ENCODE results near the gene UBE3A. TPM values are rescaled to one million over a fixed set of nuclear protein-coding genes. Genes with fewer than 3 reads are reported as not detected.

UBE3A gene
- total and polyA plus RNA-seq, 10 of the 15 experiments (the other 5 are each of a cell fraction or from before 2014, with no cell fraction given) = 29.4 to 82.9 (median 58.7) TPM

GRCh38 chr15:25345943-25346342 is 92.9 kb downstream of the UBE3A start:
- Histone ChIP-seq H3K9me3 (replicated peaks; ENCODE audit: control insufficient read depth, insufficient read depth, low read length) (no peaks in the 10 kb centered on the region; the same call in 1 of the 3 replicates), H3K27me3 (replicated peaks in 1 of 2; ENCODE audit: control insufficient read depth in 2 of 2, insufficient read depth in 2 of 2, low read length in 1 of 2) (no peaks in the 10 kb centered on the region), H2AFZ (ENCODE audit: control insufficient read depth, low read depth, low read length) (no peak overlapping the region), H3K9ac (ENCODE audit: control insufficient read depth, insufficient read depth, low read length) (no peak overlapping the region), H3K4me3 (no peak overlapping the region), H3K79me2 (ENCODE audit: control insufficient read depth, insufficient read depth, low read length) (no peaks in the 10 kb centered on the region; the same call in 1 of the 2 replicates), H3K36me3 (ENCODE audit: control insufficient read depth in 2 of 2, insufficient read depth in 2 of 2, low read length in 1 of 2) (peaks cover 2 to 14% of the 10 kb centered on the region in 2 experiments), H4K20me1 (ENCODE audit: control insufficient read depth, insufficient read depth) (no peaks in the 10 kb centered on the region), H3K4me2 (ENCODE audit: control insufficient read depth, insufficient read depth) (no peak overlapping the region), H3K27ac (ENCODE audit: control insufficient read depth, insufficient read depth) (no peak overlapping the region), H3K4me1 (ENCODE audit: control insufficient read depth, insufficient read depth, low read length) (no peaks in the 10 kb centered on the region)
- CTCF ChIA-PET = interaction anchor here (0.9 to 1.4 kb wide), 3 partner anchors 13 to 71 kb away, joined by 3 to 6 read pairs (median 3); no protein-coding TSS in a partner anchor
- POLR2A ChIA-PET = no interaction called here
- in situ Hi-C loops (cut with MboI) (no loop called here), intact Hi-C loops (cut with micrococcal nuclease; ENCODE audit: unreplicated experiment) (loop anchor here (5.0 kb wide), 1 partner anchor 91 kb away; the partner anchor contains the start of gene UBE3A)
- 98% methylated on average over 3 of the region's 3 CpGs for WGBS (ENCODE audit: insufficient coverage, insufficient replicate concordance, low lambda C conversion rate, missing lambda C conversion rate)
- no TSS peak for BruUV-seq (replicated peaks)
- no peak for TF ChIP-seq RELB (IDR thresholded peaks at IDR 0.05; ENCODE audit: low read depth)
- TF ChIP-seq PBX3 (IDR thresholded peaks at IDR 0.05; ENCODE audit: insufficient replicate concordance, low read depth, low read length) = no peak
- RAD21 ChIA-PET (ENCODE audit: unreplicated experiment) = no interaction called here
- ATAC-seq (no peak), FAIRE-seq (no peak), DNase-seq (ENCODE audit: low read depth, low spot score) (no peak)
- SMC1A ChIA-PET (ENCODE audit: uncharacterized antibody, unreplicated experiment) = interaction anchor here (1.4 kb wide), 1 partner anchor 88 kb away, joined by 4 read pairs; no protein-coding TSS in a partner anchor

GRCh38 chr15:25342629-25343028 is 96.2 kb downstream of the UBE3A start:
- in situ Hi-C loops (cut with MboI) (no loop called here), intact Hi-C loops (cut with micrococcal nuclease; ENCODE audit: unreplicated experiment) (no loop called here)
- DNase-seq (ENCODE audit: low read depth, low spot score) (no peak), ATAC-seq (no peak), FAIRE-seq (no peak)
- no peaks in the 10 kb centered on the region; the same call in 1 of the 2 replicates for H3K79me2 ChIP-seq (ENCODE audit: control insufficient read depth, insufficient read depth, low read length)
- POLR2A ChIA-PET = no interaction called here
- H3K27ac ChIP-seq (ENCODE audit: control insufficient read depth, insufficient read depth) = no peak overlapping the region
- no peak overlapping the region for H2AFZ ChIP-seq (ENCODE audit: control insufficient read depth, low read depth, low read length)
- no TSS peak for BruUV-seq (replicated peaks)
- SMC1A ChIA-PET (ENCODE audit: uncharacterized antibody, unreplicated experiment) = interaction anchor here (0.9 to 1.5 kb wide), 2 partner anchors 10 to 90 kb away, joined by 3 to 5 read pairs; no protein-coding TSS in a partner anchor
- H3K4me3 ChIP-seq = no peak overlapping the region
- H3K9me3 ChIP-seq (replicated peaks; ENCODE audit: control insufficient read depth, insufficient read depth, low read length) = no peaks in the 10 kb centered on the region
- peaks cover 2 to 25% of the 10 kb centered on the region in 2 experiments for H3K36me3 ChIP-seq (ENCODE audit: control insufficient read depth in 2 of 2, insufficient read depth in 2 of 2, low read length in 1 of 2)
- H4K20me1 ChIP-seq (ENCODE audit: control insufficient read depth, insufficient read depth) = no peaks in the 10 kb centered on the region
- 83% methylated on average over 3 of the region's 3 CpGs for WGBS (ENCODE audit: insufficient coverage, insufficient replicate concordance, low lambda C conversion rate, missing lambda C conversion rate)
- H3K27me3 ChIP-seq (replicated peaks in 1 of 2; ENCODE audit: control insufficient read depth in 2 of 2, insufficient read depth in 2 of 2, low read length in 1 of 2) = no peaks in the 10 kb centered on the region
- RAD21 ChIA-PET (ENCODE audit: unreplicated experiment) = interaction anchor here (1.1 kb wide), 1 partner anchor 89 kb away, joined by 3 read pairs; no protein-coding TSS in a partner anchor
- CTCF ChIA-PET = no interaction called here
- H3K4me2 ChIP-seq (ENCODE audit: control insufficient read depth, insufficient read depth) = no peak overlapping the region
- H3K9ac ChIP-seq (ENCODE audit: control insufficient read depth, insufficient read depth, low read length) = no peak overlapping the region
- H3K4me1 ChIP-seq (ENCODE audit: control insufficient read depth, insufficient read depth, low read length) = no peaks in the 10 kb centered on the region
- no peak for TF ChIP-seq TCF3 (IDR thresholded peaks at IDR 0.05; ENCODE audit: borderline replicate concordance, insufficient read depth, low read depth, low read length)
- no peak for TF ChIP-seq SP1 (IDR thresholded peaks at IDR 0.05; ENCODE audit: low read depth, low read length)
- TF ChIP-seq E2F4 (IDR thresholded peaks at IDR 0.05; ENCODE audit: low read depth, low read length) = no peak
- TF ChIP-seq MLLT1 (IDR thresholded peaks at IDR 0.05) = no peak
- TF ChIP-seq HSF1 (IDR thresholded peaks at IDR 0.05; ENCODE audit: low read depth, low read length) = no peak

All from GM12878 (cell line).